T-helper 22 cell (primary cell): ENCODE measurements around the gene PGM5.

Experiments
- DNase-seq: peaks from one replicate; pipeline ENCODE4 v3.0.0-alpha.2; 2020; ENCODE audit warnings: low read depth

The PGM5 gene

DNA sequence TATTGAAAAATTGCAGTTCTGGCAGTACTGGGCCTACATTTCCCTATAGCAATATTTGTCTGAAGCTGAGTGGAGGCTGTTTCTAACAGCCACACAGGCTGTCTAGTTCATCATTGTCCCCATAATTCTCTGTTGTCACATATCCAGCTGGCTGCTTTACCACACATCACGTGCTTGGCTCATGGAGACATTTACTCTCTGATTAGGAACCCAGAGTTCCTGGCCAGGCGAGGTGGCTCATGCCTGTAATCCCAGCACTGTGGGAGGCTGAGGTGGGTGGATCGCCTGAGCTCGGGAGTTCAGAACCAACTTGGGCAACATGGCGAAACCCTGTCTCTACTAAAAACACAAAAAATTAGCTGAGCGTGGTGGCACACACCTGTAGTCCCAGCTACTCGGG lies 81.4 kb downstream of the PGM5 start:
- no peak for DNase-seq

DNA sequence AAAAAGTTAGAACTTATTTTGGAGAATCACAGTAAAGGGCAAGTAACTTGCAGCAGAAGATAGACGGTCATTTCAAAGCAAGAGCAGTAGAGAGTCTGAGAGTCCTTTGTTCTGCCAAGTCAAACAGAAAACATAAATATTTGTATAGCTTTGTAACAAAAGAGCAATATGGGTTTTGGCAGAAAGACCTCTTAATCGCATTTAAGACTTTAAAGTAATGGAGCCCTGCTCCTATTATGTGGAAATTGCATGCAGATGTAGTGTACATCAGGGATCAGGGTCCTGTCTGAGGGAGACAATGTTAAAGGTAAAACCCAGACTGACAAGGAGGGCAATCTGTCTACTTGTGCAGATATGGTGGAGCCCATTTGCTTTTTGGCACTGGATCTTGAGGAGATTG lies 87.2 kb downstream of the PGM5 start:
- no peak for DNase-seq

DNA sequence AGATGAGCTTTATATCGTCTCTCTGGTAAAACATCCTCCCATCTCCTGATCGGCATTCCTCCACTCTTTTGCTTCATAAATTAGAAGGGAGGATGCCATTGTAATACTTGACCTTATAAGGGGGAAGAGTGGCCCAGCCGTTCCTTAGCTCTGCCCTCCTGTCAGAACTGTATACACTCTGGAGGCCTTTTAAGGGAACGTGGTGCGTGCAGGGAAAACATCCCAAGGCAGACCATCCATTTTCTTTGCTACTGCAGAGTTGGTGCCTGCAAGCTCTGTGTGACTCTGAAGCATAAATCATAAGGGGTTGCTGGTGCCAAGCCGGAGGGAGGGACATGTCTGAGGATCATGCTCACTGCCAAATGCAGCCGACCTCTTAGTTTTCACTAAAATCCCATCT lies 90.4 kb downstream of the PGM5 start:
- DNase-seq = no peak

DNA sequence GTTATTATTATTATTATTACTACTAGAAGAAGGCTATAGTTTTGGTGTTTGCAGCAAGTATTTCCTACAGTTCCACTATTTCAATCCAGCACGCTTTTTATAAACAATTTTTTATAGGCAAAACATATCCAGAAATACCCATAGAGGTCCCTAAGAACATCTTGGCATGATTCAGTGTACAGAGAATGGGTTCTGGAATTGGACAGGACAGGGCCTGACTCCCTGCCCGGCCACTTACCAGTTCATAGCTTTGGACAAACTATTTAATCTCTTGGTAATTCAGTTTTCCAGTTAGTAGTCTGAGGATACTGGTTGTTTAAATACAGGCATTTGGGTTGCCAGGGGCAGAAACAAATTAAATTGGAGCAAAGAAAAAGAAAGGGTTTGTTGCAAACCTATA lies 91.2 kb downstream of the PGM5 start:
- no peak for DNase-seq

DNA sequence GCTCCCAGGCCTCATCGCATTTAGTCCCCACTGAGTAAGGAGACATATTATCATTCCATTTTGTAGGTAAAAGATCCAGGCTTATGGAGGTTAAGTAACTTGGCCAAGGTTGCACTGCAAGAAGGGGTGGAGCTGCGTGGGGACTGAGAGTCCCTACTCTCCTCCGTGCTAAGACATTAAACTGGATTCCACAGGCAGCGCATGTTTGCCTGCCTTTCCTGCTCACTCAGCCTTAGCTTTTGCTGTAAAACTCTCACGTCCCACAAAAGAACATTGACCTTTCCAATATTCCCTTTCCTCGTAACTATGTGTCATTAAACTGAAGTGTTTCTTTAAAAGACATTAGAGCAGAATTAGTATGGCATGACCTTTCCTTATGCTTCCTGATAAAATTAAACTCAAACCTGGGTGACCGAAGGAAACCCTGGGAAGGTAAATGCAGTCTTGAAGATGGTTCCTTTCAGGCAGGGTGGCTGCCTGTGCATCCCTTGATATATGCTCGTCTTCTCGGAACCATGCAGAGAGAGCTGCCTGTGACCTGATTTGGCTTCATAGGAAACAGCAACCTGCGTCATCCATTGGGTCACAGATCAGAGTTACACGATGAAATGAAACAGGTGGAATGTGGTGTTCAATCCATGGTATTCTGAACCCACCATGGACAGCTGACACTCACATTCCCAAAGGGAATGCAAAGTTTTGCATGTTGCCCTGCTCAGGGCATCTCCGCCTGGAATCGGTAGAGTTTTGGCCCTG lies 98.3 kb downstream of the PGM5 start:
- DNase-seq = no peak

DNA sequence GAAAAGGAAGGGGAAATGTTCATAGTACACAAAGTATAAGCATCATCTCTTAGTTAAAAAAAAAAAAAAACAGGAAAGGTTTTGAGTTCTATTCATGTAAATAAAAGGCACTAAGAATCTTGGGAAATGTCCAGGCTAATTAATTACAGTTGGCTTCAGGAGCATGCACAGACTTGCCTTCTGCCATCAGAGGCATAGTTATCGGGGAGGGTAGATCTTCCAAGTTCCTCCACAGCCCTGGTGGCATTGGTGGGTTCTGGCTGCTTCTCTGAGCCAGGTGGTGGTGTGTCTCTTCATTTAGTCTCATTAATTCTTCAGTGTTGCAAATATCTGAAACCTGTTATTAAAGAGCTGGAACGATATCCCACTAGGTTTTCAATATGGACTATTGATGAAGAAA lies 99.0 kb downstream of the PGM5 start:
- no peak for DNase-seq

DNA sequence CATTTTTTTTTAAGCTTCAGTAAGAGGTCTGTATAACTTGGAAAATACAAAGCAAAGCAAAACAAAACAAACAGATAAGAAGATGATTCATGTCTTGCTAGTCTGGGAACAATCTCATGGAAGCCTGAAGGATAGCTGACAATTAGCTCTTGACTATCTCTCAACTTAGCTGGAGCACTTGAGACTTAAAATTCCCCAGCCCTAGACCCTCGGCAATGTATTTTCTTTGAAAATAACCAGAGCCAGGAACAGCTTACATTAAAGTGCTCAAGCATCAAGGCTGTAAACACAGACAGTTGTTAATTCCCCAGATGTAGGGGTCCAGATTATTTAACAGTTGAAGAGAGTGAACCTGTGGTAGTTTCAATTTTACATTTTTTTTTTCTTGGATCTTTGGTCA lies 101.4 kb downstream of the PGM5 start:
- no peak for DNase-seq

DNA sequence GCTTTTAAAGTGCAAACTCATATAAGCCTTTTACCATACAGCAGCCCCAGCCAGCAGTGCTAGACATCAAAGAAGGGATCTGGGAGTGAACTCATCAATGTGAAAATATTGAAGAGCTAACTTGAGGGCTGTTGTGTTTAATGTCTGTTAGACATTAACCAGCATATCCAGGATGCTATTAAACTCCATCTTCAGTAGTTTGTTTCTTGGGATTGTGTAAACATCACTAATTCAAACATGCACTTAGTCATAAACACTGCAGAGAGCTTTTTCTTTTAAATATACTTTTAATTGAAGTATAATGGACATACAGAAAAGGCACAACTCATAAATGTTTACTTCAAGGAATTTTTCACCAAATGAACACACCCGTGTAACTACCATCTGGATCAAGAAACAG lies 102.5 kb downstream of the PGM5 start:
- no peak for DNase-seq

DNA sequence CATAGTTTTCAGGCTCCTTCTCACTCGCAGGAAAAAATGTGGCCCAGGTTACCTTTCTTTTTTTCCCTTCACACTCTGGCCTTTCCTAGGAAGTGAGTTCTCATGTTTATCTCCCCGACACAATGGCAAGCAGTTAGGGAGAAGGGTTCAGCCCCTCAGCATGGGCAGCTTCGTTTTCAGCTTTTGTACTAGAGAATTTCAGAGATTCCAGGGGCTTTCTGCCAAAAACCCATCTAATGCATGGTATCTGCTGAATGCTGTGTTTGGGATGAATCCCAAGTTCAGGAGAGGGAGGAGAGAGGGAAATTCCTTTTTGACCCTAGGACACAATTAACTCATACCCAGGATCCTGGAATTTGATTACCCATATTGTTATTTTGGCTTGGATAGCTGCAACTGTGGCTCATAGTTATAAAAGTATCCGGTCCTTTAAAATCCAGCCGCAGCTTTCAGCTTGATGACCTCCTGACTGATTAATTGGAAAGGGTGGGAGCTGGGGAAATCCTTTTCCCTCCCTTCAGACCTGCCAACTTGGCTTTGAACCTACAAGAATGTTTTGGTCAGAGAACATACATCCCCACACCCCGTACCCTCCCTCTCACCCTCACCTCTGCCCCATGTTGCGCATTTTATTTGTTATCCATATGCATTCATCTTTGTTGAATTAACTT lies 105.8 kb downstream of the PGM5 start:
- no peak for DNase-seq

DNA sequence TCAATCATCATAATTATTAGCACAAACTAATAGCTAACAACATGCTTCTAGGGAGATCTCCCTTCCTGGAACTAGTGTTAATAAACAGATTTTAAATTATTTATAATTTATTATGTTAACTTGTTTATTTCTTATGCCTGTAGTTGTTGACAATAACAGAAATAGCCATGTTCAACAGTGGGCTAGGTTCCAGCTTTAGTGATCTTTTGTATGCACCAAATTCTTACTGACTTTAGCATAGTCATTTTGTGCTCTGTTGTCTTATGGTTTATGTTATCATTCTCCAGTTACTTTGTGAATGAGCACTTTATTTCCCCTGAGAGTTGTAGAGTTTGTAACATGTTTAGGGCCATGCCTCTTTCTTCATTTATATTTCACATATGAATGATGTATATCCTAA lies 113.7 kb downstream of the PGM5 start:
- DNase-seq = no peak

DNA sequence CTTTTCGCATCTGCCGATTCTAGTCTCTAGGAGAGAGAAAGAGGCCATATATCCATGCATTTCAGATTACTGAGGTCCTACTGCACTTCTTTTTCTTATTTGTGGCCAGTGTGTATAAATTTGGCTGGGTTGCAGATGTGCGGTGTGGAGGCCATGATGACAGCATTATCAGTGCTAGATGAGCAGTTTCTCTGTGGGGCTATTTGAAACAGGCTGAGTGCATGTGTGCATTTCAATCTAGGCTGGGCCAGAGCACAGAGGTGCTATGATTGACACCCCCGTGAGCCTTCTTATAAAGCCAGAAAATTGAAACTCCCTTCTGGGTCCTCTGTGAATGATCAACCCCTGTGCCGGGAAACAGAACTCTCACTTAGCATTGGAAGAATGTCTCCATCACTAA lies 114.2 kb downstream of the PGM5 start:
- no peak for DNase-seq

DNA sequence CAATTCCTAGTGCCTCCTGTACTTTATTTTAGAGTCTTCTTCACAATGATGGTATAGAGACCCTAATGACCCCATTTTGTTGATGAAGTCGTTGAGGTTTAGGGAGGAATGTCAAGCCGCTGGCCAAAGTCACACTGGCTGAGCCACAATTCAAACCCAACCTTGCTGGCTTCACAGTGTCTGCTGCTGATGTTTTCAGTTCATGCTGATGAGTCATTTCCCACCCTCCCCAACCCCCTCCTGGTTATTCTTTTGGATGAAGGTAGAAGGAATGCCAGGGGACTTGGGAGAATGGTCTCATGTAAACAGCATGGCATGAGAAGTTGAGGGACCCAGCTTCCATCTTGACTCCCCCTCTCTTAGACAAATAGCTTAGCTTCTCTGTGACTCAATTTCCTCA lies 115.7 kb downstream of the PGM5 start:
- DNase-seq = no peak

DNA sequence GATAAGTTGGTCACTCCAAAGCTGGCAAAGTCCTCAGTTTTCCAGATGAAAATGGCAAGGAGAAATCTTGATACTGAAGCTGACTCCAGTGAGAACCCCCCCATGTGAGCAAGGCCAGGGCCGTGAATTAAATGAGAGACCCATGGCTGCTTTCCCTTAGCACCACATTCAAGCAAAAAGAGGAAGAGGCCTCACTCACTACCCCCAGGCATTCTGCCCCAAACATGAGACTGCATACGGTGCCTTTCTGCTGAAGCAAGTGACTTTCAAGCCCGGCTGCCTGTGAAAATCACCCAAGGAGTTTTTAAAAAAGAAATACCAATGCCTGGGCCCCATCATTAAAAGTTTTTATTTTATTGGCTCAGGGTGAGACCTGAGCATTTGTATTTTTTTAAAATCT lies 117.4 kb downstream of the PGM5 start:
- no peak for DNase-seq

DNA sequence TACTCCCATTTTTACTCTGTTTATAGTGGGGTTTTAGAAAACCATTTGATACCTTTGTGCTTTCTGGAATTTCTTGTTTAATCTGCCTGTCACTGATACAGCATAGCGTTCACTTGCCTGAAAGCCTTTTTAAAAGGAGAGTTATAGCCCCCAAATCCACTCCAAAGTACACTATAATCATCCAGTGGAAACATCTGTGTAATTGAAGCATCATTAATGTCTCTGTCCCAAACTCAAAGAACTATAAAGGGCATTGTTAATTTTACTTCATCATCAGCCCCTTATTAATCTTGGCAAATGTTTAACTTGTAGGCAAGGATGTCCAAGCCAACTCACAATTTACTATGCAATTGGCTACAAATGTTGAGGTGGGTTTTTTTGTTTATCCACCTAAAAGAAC lies 120.0 kb downstream of the PGM5 start:
- DNase-seq = no peak

DNA sequence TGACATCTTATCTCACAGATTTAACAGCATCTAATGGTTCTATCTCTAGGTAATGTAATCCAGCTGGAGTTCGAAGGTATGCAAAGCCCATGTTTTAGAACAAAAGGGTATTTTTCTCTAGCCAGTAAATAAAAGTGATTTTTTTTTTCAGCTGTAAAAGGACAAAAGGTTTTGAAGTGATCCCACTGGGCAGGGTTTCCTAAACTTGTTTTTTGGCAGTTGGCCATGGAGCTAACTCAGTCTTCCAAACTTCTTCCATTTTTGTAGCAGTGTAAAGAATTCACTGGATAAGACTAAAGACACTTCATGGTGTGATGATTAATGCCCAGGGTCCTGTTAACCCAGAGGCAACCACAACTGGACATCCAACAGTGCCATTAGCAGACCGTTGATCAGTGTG lies 120.4 kb downstream of the PGM5 start:
- no peak for DNase-seq

DNA sequence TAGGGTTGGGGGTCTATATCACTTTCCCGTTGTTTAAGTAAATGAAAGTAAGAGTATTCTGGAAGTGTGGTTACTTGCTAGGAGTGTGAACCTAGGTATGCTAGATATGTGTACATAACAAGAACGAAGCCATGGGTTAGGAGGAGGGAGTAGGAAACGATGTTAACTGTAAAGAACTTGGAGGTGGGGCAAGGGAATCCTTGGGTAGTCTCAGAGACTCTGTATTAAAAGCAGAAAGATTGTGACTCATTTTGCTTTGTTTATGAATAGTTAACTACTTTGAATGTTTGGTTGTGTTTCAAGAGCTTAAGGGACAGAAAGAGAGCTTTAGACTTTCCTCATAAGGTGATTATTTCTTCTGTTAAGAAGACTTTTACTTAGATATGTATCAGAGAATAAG lies 124.4 kb downstream of the PGM5 start:
- DNase-seq = no peak

DNA sequence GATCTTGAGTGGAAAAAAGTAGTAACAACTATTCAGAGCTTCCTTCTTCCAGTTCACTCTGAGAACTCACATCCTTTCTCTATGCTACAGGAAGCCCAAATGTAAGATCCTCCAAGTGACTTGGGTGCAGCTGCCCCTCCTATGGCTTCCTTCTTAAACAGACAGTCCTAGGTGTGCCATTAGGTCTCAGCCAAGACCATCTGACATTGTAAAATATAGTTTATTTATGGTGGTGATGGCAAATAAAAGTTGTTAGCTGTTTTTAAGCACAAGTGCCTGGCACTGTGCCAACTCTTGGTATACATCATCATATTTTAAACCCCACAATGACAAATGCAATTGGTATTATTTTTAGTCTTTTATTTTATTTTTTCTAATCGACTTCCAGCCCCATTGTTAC lies 126.1 kb downstream of the PGM5 start:
- DNase-seq = no peak

DNA sequence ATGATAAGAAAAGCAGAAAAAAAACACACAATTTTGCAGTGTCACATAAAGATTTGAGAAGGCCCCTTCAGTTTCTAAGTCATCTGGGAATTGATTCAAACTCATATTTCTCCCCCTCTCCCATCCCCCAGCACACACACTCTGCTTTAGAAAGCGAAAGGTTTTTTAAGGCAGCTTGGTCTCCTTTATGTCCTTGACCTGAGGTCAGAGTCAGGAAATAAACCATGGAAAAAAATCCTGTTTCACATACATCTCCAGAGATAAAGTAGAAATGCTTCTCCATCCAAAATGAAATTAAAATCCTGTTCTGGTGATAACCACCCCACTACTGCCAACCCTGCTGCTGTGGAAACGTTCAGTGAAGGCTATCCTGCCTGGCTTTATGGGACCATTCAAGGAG lies 131.7 kb downstream of the PGM5 start:
- DNase-seq = no peak

DNA sequence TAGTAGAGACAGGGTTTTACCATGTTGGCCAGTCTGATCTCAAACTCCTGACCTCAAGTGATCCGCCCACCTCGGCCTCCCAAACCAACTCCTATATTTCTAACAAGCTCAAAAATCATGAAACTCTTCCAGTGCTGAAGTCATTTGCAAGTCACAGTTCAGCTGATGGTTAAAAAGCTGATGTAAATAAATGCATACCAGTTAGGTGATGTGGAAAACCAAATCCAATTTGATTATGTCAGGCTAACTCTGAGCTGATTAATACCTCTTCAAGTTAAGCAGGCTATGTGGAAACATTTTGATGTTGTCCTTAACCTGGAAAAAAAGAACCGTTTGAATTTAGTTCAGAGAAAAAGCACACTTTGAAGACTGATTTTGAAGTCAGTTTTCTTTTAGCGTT lies 133.2 kb downstream of the PGM5 start:
- DNase-seq = no peak

DNA sequence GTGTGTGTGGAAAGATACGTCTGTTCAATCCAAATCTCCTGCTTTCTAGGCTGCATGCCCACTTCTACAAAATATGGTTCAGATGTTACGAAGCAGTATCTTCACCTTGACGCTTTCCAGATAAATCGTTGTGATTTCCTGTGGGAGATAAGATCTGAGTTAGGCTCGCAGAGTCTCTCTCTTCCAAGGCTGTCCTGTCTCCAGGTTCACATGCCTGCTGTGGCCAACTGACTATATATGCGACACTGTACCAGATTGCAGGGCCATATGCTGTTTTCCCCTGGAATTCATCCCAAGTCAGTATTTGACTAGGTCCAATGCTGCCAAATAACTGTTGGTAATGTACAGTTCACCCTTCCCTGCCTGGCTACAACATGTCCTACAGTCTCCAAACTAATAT lies 136.4 kb downstream of the PGM5 start:
- DNase-seq = no peak

DNA sequence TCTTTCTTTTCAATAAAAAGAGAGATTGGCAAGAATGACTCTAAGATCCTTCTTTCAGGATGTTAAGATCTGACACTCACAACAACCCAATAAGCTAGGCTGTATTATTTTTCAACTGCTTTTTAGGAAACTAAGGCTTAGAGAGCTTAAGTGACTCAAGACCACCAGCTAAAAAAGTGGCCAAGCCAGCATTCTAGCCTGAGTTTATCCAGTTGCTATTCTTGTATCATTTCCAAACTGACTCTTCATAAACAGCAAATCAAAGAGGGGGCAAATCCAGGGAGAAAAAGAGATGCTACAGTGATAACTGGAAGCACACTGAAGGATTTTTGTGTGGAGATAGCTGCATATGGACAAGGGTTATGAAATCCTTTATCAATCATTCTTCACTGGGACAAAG lies 137.1 kb downstream of the PGM5 start:
- no peak for DNase-seq

DNA sequence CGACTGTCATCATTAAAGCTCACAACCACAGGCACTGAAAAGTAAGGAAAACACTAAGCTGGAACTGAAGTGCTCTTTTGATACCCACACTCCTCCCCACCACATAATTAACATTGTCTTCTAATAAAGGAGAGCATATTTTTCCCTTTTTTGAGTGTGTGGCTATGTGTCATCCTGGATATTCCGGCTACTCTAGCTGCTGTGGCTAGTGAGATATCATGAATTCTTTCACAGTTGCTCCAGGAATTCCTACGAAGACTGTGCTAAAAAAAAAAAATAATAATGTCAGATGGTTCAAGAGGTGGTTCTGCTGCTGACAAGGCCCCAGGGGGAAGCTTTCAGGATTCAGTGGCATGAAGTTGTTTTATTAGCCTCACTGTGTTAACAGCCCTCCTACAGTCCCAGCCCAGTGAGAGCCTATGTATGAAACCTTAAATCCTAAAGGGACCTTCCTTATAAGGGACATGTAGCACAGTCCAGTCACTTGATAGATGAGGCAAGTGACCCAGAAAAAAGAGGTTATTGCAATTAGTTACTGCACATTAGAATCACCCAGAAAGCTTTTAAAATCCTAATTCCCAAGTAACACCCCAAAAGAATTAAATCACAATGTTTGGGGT lies 137.7 kb downstream of the PGM5 start:
- no peak for DNase-seq

DNA sequence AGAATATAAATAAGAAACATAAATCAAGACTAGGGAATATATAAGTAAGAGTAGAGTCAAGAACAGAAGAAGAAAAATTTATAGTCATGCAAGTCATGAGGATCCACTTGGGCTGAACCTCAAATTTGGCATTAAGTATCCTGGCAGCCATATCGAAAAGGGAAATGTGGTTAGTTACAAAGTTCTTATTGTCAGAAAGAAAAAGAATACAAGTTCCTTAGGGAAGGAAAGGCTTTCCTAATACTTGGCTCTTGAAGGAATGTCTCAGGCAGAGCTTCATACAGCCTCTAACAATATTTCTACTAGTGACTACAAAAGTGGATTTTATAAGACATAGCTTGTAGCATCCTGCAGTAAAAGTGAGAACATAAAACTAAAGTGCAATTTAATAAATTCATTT lies 138.8 kb downstream of the PGM5 start:
- no peak for DNase-seq

DNA sequence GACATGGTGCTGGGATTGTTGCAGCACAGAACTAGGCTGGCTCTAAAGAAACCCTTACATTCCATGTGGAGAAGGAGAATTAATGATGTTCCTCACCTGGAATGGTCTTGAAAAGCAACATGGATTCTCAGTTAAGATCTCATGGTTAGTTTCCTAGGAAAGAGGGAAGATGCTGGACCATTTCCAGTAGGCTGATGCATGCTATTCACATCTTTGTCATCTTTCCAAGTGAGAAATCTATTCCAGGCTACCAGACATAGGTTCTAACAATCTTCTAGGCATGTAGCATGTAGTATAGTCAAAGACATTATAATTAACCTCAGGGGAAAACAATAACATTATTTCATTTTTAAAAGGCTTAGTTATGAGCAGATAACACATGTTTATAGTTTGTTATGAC lies 139.9 kb downstream of the PGM5 start:
- no peak for DNase-seq
